ENCODE measurements around the gene SORD.

- TF ChIP-seq CTCF (IDR thresholded peaks at IDR 0.05) (no peak), EZH2phosphoT487 (IDR thresholded peaks at IDR 0.05) (no peak), EZH2 (IDR thresholded peaks at IDR 0.05) (no peak)
Observed at GRCh38 chr15:45084163-45084562, 61.2 kb downstream of the SORD start.
